ENCODE measurements around the gene USP32.
"Not testable (repeated sequence)": the region's sequence is repeated elsewhere in the genome, so short reads cannot be mapped to it uniquely, and the experiment has no call there.

The USP32 gene

DNA sequence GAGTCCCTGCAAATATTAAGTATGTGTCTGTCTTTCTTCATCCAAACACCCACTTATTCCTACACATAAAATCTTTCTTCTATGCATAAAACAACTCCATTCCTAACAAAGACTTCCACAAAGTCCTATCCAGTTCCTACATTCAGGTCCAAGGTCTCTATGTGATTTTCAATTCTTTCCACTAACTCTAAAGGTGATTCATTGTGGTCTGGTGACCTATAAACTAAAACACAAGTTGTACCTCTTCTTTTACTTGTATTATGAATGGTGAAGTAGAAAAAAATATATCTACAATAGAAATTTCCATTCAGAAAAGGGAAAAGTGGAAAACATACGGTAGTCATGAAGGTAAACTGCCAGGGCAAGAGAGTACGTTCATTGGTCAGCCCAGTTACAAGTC, 56.6 kb downstream of the USP32 start:
- no peak for TF ChIP-seq CTCF (IDR thresholded peaks at IDR 0.05; ENCODE audit: borderline replicate concordance, insufficient read depth, low read depth, low read length)
- H3K4me3 ChIP-seq (ENCODE audit: low read depth, low read length) = no peak overlapping the region

DNA sequence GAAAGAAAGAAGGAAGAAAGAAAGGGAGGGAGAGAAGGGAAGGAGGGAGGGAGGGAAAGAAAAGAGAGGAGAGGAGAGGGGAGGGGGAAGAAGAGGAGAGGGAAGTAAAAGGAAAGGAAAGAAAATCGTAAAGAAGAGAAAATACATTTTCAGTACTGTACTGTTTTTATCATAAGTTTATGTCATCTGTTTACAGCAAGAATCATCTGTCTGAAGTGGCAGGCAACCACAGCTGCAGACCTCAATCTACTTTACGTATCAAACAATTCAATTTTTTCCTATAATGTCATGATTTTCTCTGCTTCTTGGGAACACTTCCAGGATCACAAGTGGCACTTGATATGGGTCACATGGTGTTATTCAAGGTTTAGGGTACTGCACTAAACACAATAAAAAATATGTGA, 58.3 kb downstream of the USP32 start:
- no peak for TF ChIP-seq CTCF (IDR thresholded peaks at IDR 0.05; ENCODE audit: borderline replicate concordance, insufficient read depth, low read depth, low read length)
- H3K4me3 ChIP-seq (ENCODE audit: low read depth, low read length) = no peak overlapping the region

GRCh38 chr17:60333072-60333471, 58.9 kb downstream of the USP32 start:
- H3K4me3 ChIP-seq (ENCODE audit: low read depth, low read length) = not testable (repeated sequence)

- H3K4me3 ChIP-seq (ENCODE audit: low read depth, low read length) = no peak overlapping the region
- no peak for TF ChIP-seq CTCF (IDR thresholded peaks at IDR 0.05; ENCODE audit: borderline replicate concordance, insufficient read depth, low read depth, low read length)
Measured at GRCh38 chr17:60332574-60332973, 59.4 kb downstream of the USP32 start.

DNA sequence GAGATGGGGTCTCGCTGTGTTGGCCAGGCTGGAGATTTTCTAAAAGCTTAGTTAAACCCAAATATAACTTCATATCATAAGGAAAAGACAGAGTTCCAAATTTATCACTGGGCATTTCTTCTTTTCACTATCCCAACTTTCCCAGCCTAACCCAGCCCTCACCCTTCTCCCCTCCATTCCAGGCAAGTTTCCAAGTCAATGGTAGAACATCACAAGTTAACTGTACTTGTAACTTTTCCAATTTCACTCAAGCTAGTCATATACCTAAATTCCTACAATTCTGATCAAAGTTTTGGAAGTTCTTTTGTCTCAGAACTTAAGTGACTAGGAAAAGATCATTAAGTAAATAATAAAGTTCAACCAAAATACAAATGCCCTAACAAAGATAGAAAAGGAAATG, 61.2 kb downstream of the USP32 start:
- no peak for TF ChIP-seq CTCF (IDR thresholded peaks at IDR 0.05; ENCODE audit: borderline replicate concordance, insufficient read depth, low read depth, low read length)
- no peak overlapping the region for H3K4me3 ChIP-seq (ENCODE audit: low read depth, low read length)

- H3K4me3 ChIP-seq (ENCODE audit: low read depth, low read length) = no peak overlapping the region
- no peak for TF ChIP-seq CTCF (IDR thresholded peaks at IDR 0.05; ENCODE audit: borderline replicate concordance, insufficient read depth, low read depth, low read length)
Measured at GRCh38 chr17:60328679-60329078, 63.3 kb downstream of the USP32 start.

GRCh38 chr17:60327901-60328273, 64.0 kb downstream of the USP32 start:
- no peak overlapping the region for H3K4me3 ChIP-seq (ENCODE audit: low read depth, low read length)
- TF ChIP-seq CTCF (IDR thresholded peaks at IDR 0.05; ENCODE audit: borderline replicate concordance, insufficient read depth, low read depth, low read length) = no peak
